Transverse colon (tissue), 4 donors: Measurements from ENCODE around the gene OR5B3.

ENCODE experiments used
- POLR2A ChIP-seq: fragments of 450-650 bp; IDR thresholded peaks from one replicate; pipeline ENCODE4 v1.6.1; 2016; ENCODE audit warnings: antibody characterized with exemption, mild to moderate bottlenecking, moderate library complexity
- POLR2AphosphoS5 ChIP-seq, 3 donors: sonication (generic); formaldehyde crosslinking; IDR thresholded peaks; one replicate each; pipeline ENCODE4 v1.6.1; 2016; ENCODE audit warnings: antibody characterized with exemption in 3 of 3
- TF ChIP-seq, protein P1 (sequence below), 5 experiments: fragments of 200-600 bp in 3 of 5; fragments of 450-650 bp in 2 of 5; sonication (generic) in 3 of 5; IDR thresholded peaks; 1 replicate in 2 of 5; 2 replicates in 3 of 5; pipeline ENCODE4 v1.5.1; 2016 to 2017; ENCODE audit warnings: antibody characterized with exemption in 5 of 5, inconsistent platforms in 3 of 5, mild to moderate bottlenecking in 2 of 5, moderate library complexity in 1 of 5

DNA sequence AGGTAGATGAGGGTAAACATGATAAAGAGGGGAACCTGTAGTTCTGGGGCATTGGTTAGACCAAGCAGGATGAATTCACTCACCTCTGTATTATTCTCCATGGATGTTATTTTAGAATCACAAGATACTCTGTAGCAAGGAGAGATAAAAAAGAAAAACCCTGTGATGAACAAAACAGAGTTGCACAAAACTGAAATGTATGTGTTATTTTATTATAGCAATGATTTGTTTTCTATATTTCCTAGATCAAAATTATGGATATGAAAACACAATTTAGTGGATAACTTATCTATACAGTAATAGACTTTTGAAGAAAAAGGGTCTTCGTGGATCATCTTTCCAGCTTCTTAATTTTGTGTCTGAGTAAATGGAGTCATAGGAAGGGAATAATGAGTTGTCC, 47.7 kb downstream of the OR5B3 start, which contains the start of gene OR5B17:
- TF ChIP-seq, protein P1, sequence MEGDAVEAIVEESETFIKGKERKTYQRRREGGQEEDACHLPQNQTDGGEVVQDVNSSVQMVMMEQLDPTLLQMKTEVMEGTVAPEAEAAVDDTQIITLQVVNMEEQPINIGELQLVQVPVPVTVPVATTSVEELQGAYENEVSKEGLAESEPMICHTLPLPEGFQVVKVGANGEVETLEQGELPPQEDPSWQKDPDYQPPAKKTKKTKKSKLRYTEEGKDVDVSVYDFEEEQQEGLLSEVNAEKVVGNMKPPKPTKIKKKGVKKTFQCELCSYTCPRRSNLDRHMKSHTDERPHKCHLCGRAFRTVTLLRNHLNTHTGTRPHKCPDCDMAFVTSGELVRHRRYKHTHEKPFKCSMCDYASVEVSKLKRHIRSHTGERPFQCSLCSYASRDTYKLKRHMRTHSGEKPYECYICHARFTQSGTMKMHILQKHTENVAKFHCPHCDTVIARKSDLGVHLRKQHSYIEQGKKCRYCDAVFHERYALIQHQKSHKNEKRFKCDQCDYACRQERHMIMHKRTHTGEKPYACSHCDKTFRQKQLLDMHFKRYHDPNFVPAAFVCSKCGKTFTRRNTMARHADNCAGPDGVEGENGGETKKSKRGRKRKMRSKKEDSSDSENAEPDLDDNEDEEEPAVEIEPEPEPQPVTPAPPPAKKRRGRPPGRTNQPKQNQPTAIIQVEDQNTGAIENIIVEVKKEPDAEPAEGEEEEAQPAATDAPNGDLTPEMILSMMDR (IDR thresholded peaks at IDR 0.05): no peak
- TF ChIP-seq POLR2A: no peak
- TF ChIP-seq POLR2AphosphoS5 (IDR thresholded peaks at IDR 0.05): no peak
